Parathyroid adenoma (tissue), 2 donors: Measurements from ENCODE around the gene TMTC2.

Experiments used
- H2AFZ ChIP-seq: fragments of 300-600 bp; sonication (generic); one replicate; pipeline ENCODE4 v1.7.0; 2017; ENCODE audit warnings: antibody characterized with exemption, mild to moderate bottlenecking
- H3K27ac ChIP-seq: fragments of 300-600 bp; sonication (generic); one replicate; pipeline ENCODE4 v1.7.0; 2017
- H3K27me3 ChIP-seq: fragments of 300-600 bp; sonication (generic); one replicate; pipeline ENCODE4 v1.7.0; 2017; ENCODE audit warnings: low read length; ENCODE audit not compliant: control insufficient read depth, insufficient read depth
- H3K36me3 ChIP-seq: fragments of 300-600 bp; sonication (generic); one replicate; pipeline ENCODE4 v1.7.0; 2017; ENCODE audit warnings: low read length; ENCODE audit not compliant: control insufficient read depth, insufficient read depth
- H3K4me1 ChIP-seq: fragments of 300-600 bp; sonication (generic); one replicate; pipeline ENCODE4 v1.7.0; 2017; ENCODE audit warnings: control low read depth
- H3K4me2 ChIP-seq: fragments of 300-600 bp; sonication (generic); one replicate; pipeline ENCODE4 v1.7.0; 2017; ENCODE audit warnings: low read length
- H3K4me3 ChIP-seq: fragments of 300-600 bp; sonication (generic); one replicate; pipeline ENCODE4 v1.7.0; 2017; ENCODE audit warnings: low read depth, low read length
- H3K79me2 ChIP-seq: fragments of 300-600 bp; sonication (generic); one replicate; pipeline ENCODE4 v1.7.0; 2017; ENCODE audit warnings: control low read depth
- H3K9ac ChIP-seq: fragments of 300-600 bp; sonication (generic); one replicate; pipeline ENCODE4 v1.7.0; 2017; ENCODE audit warnings: mild to moderate bottlenecking
- H3K9me3 ChIP-seq: fragments of 300-600 bp; sonication (generic); one replicate; pipeline ENCODE4 v1.7.0; 2017; ENCODE audit warnings: low read length; ENCODE audit not compliant: control insufficient read depth
- CTCF ChIP-seq: fragments of 300-600 bp; sonication (generic); IDR thresholded peaks from one replicate; pipeline ENCODE4 v1.7.0; 2017; ENCODE audit warnings: antibody characterized with exemption, mild to moderate bottlenecking
- donor health status: primary hyperparathyroidism.

Gene TMTC2

GRCh38 chr12:82688035-82688501 lies 1.4 kb downstream of the TMTC2 start:
- no peaks in the 10 kb centered on the region for H3K4me1 ChIP-seq
- H3K9ac ChIP-seq: no peak overlapping the region
- peak overlapping the region; percentile 99 for H3K4me2 ChIP-seq
- no peaks in the 10 kb centered on the region for H3K36me3 ChIP-seq
- H3K79me2 ChIP-seq: no peaks in the 10 kb centered on the region
- H3K27me3 ChIP-seq: no peaks in the 10 kb centered on the region
- peak overlapping the region; percentile 99 for H3K4me3 ChIP-seq
- H3K27ac ChIP-seq: peak overlapping the region; percentile 90
- H3K9me3 ChIP-seq: no peaks in the 10 kb centered on the region
- peak overlapping the region; percentile 82 for H2AFZ ChIP-seq
- no peak for TF ChIP-seq CTCF

- peak overlapping the region; percentile 82 for H2AFZ ChIP-seq
- H3K27me3 ChIP-seq: no peaks in the 10 kb centered on the region
- no peak overlapping the region for H3K4me3 ChIP-seq
- no peak for TF ChIP-seq CTCF
- H3K4me1 ChIP-seq: no peaks in the 10 kb centered on the region
- H3K9ac ChIP-seq: no peak overlapping the region
- no peaks in the 10 kb centered on the region for H3K9me3 ChIP-seq
- H3K27ac ChIP-seq: no peak overlapping the region
- no peak overlapping the region for H3K4me2 ChIP-seq
- H3K79me2 ChIP-seq: no peaks in the 10 kb centered on the region
- no peaks in the 10 kb centered on the region for H3K36me3 ChIP-seq
These were observed 1.9 kb downstream of the TMTC2 start for GRCh38 chr12:82688596-82688995.

- no peak overlapping the region for H3K4me3 ChIP-seq
- H3K79me2 ChIP-seq: no peaks in the 10 kb centered on the region
- no peaks in the 10 kb centered on the region for H3K4me1 ChIP-seq
- no peak for TF ChIP-seq CTCF
- H3K9ac ChIP-seq: no peak overlapping the region
- no peak overlapping the region for H3K27ac ChIP-seq
- H2AFZ ChIP-seq: no peak overlapping the region
- H3K27me3 ChIP-seq: no peaks in the 10 kb centered on the region
- H3K4me2 ChIP-seq: no peak overlapping the region
- H3K9me3 ChIP-seq: no peaks in the 10 kb centered on the region
- no peaks in the 10 kb centered on the region for H3K36me3 ChIP-seq
These were observed 3.3 kb downstream of the TMTC2 start for GRCh38 chr12:82690006-82690405.

GRCh38 chr12:82691513-82691912 lies 4.8 kb downstream of the TMTC2 start:
- no peaks in the 10 kb centered on the region for H3K9me3 ChIP-seq
- H3K4me1 ChIP-seq: no peaks in the 10 kb centered on the region
- H2AFZ ChIP-seq: no peak overlapping the region
- H3K36me3 ChIP-seq: no peaks in the 10 kb centered on the region
- TF ChIP-seq CTCF: no peak
- no peak overlapping the region for H3K4me2 ChIP-seq
- H3K27ac ChIP-seq: no peak overlapping the region
- H3K9ac ChIP-seq: no peak overlapping the region
- H3K27me3 ChIP-seq: no peaks in the 10 kb centered on the region
- H3K4me3 ChIP-seq: no peak overlapping the region
- H3K79me2 ChIP-seq: no peaks in the 10 kb centered on the region

GRCh38 chr12:82694276-82694675 lies 7.6 kb downstream of the TMTC2 start:
- Histone ChIP-seq H3K4me3 (no peak overlapping the region), H2AFZ (no peak overlapping the region), H3K27ac (no peak overlapping the region), H3K4me2 (no peak overlapping the region), H3K4me1 (no peaks in the 10 kb centered on the region), H3K9me3 (no peaks in the 10 kb centered on the region), H3K79me2 (no peaks in the 10 kb centered on the region), H3K9ac (no peak overlapping the region), H3K36me3 (no peaks in the 10 kb centered on the region), H3K27me3 (no peaks in the 10 kb centered on the region)
- TF ChIP-seq CTCF: no peak
